Stimulated activated CD8-positive, alpha-beta memory T cell treated with anti-CD3 and anti-CD28 coated beads, Interleukin-4, amount 100 ng/mL, for 4 hours (primary cell): Measurements from ENCODE around the gene ECHDC3.

Experiments
- DNase-seq, 2 donors: peaks; one replicate each; pipeline ENCODE4 v3.0.0-alpha.2; 2020; ENCODE audit warnings: low read depth in 2 of 2, low spot score in 1 of 2

Gene ECHDC3

GRCh38 chr10:11746883-11747539 lies 4.8 kb downstream of the ECHDC3 start:
- no peak for DNase-seq

- DNase-seq, result no peak
Observed at GRCh38 chr10:11748866-11749265, 6.7 kb downstream of the ECHDC3 start.

- DNase-seq, result no peak
Observed at GRCh38 chr10:11750420-11750819, 8.2 kb downstream of the ECHDC3 start.

GRCh38 chr10:11754173-11754572 lies 12.0 kb downstream of the ECHDC3 start:
- no peak for DNase-seq

GRCh38 chr10:11754620-11755019 lies 12.4 kb downstream of the ECHDC3 start:
- no peak for DNase-seq

GRCh38 chr10:11755512-11756263 lies 13.5 kb downstream of the ECHDC3 start:
- no peak for DNase-seq

- no peak for DNase-seq
Observed at GRCh38 chr10:11756766-11757315, 14.7 kb downstream of the ECHDC3 start.

- no peak for DNase-seq
Observed at GRCh38 chr10:11757454-11757820, 15.3 kb downstream of the ECHDC3 start.

- peak; percentile 47 to 70 for DNase-seq
Observed at GRCh38 chr10:11757821-11758463, 15.8 kb downstream of the ECHDC3 start.

GRCh38 chr10:11758527-11759236 lies 16.5 kb downstream of the ECHDC3 start:
- DNase-seq, result no peak

- DNase-seq, result no peak
Observed at GRCh38 chr10:11759347-11759746, 17.2 kb downstream of the ECHDC3 start.

- no peak for DNase-seq
Observed at GRCh38 chr10:11760151-11760550, 18.0 kb downstream of the ECHDC3 start.

- no peak for DNase-seq
Observed at GRCh38 chr10:11760861-11761260, 18.7 kb downstream of the ECHDC3 start.

GRCh38 chr10:11761431-11761830 lies 19.2 kb downstream of the ECHDC3 start:
- no peak for DNase-seq

- no peak for DNase-seq
Observed at GRCh38 chr10:11762706-11763500, 20.7 kb downstream of the ECHDC3 start.

GRCh38 chr10:11763501-11763861 lies 21.3 kb downstream of the ECHDC3 start:
- no peak for DNase-seq

GRCh38 chr10:11765141-11765540 lies 23.0 kb downstream of the ECHDC3 start:
- DNase-seq, result no peak

GRCh38 chr10:11772575-11773288 lies 30.6 kb downstream of the ECHDC3 start:
- DNase-seq, result no peak

GRCh38 chr10:11773761-11774441 lies 31.7 kb downstream of the ECHDC3 start:
- DNase-seq, result no peak
